CD4-positive, alpha-beta T cell treated with Interleukin-21 for 1 hour (primary cell): ENCODE results near the gene TBL1XR1.

Experiments used
- DNase-seq: peaks from one replicate; pipeline ENCODE4 v3.0.0-alpha.2; 2020

TBL1XR1 gene

DNA sequence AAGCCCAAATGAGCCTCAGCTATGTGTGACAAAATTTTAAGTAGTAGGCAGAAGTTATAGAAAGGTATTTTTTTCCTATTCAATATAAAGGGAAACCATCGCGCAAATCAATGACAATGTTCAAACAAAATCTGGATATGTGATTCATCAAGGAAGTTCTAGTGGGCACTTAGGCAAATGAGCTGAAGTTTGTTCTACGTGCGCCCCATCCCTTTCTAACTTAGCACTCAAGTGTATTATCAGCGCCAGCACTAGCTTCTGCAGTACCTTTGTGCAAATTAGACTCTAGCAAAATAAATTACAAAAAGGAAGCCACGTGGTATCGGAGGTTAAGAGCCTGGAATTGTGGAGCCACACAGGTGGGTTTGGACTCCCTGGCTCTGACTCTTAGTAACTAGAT is 91.1 kb downstream of the TBL1XR1 start:
- no peak for DNase-seq

DNA sequence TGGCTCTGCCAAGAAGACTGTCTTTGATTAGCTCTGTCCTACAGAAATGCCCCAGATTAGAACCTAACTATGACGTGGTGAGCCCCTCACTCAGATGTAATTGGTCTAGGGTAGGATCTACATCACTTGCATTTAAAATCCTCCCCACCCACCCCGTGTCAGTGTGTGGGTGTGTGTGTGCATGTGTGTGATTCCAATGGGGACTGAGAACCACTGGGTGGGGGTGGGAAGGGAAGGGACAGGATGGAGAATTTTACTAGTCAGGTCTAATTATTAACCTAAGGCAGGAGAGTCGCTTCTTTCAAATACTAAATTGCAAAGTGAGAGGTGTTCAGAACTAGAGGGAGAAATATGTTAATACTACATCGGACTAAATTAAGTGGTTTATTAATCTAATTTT is 91.7 kb downstream of the TBL1XR1 start:
- DNase-seq, result no peak

DNA sequence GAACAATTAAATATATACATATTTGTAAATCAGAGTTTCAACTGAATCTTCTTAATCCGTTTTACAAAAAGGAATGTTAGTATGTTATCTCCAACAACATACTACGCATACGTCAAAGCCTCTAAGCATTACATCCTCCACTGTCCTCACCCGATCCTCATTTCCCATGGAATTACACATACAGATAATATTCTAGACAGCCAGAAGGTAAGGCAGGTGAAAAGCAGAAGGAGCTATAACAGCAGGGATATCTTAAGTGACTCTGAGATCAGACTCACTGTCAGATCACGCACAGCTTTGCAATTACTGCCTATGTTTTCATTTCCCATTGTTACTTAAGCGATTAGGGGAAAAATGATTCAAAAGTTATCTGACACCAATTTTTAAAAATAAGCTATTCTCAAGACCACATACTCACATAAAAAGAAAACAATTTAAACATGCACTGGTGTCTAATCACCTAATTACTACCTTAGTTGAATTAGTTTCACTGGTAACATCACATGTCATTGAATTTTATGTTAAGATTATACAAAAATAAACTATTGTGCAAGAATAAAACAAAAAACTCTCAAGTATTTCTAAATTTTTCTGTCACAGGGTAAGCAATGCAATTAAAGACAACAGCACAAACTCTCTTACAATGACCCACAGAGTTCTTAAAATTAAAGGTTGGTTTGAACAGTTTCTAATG is 92.8 kb downstream of the TBL1XR1 start:
- no peak for DNase-seq

- no peak for DNase-seq
These were observed 94.7 kb downstream of the TBL1XR1 start for GRCh38 chr3:177102553-177102952.

DNA sequence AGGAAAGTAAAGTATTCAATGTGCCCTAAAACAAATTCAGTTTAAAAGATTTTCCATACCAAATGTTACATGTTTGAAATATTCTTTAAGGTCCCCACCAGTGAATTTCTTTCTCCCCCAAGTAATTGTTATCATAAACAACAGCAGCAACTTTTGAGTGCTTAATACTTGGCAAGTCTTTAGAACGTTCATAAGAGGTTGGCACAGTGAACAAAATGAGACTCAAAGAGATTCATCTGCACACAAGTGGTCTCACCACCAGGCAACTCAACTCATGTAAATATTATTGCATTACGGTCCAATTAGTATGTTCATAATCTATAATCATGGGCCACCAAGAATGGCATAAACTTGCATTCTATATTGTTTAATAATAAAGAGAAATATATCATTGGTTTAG is 98.7 kb downstream of the TBL1XR1 start:
- DNase-seq, result no peak

DNA sequence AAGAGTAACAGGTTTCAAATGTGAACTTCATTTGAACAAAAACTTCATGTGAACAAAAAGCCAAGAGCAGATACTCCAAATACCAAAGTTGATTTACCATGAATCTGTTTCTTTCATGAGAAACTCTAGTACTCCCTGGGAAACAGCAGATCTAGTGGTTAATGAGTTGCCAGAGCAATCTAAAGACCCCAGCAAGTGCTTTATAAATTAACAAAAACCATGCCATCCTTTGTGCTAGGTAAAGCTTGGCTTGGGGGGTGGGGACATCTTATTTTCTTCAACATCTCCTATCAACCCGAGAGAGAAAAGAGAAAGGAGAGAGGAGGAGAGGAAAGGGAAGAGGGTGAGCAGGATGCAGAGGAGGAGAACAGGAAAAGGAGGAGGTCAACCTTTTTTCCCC is 100.7 kb downstream of the TBL1XR1 start:
- DNase-seq, result no peak

DNA sequence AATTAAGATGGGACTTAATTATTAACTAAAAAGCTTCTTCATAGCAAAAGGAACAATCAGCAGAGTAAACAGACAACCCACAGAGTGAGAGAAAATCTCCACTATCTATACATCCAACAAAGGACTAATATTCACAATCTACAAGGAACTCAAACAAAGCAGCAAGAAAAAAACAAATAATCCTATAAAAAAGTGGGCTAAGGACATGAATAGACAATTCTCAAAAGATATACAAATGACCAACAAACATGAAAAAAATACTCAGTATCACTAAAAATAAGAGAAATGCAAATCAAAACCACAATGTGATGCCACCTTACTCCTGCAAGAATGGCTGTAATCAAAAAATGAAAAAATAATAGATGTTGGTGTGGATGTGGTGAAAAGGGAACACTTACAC is 103.3 kb downstream of the TBL1XR1 start:
- no peak for DNase-seq

DNA sequence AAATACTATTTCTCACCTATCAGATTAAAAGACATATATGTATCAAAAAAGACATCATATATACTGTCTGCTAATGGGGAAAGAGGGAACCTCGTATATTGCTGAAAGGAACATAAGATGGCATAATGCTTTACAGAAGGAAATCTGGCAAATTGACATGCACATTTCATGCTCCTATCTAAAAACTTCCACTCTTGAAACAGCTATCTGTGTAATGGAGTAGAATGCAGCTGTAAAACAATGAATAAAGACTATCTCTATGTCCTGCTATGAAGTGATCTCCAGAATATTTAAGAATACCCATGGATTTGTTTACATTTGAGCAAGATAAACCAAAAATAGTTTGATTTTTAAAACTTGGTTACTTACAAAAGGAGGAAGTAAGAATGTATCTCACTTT is 107.4 kb downstream of the TBL1XR1 start:
- no peak for DNase-seq

DNA sequence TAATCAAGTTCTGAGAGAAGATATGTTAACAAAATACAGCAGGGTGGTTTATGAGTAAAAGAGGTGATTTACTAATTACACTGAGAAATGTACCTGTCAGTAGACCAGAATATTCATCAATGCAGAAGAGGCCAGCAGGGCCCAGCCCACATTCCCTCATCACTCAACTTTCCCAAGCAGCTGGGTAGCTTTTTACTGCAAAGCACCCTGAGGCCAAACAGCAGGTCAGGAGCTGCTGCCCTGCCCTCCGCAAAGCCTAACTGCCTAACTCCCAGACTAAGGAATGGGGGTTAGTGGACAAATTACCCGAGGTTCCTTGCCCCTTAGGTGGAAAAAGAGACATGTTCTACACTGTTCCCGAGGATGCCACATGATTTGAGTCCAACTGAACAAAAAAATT is 108.2 kb downstream of the TBL1XR1 start:
- DNase-seq, result no peak

DNA sequence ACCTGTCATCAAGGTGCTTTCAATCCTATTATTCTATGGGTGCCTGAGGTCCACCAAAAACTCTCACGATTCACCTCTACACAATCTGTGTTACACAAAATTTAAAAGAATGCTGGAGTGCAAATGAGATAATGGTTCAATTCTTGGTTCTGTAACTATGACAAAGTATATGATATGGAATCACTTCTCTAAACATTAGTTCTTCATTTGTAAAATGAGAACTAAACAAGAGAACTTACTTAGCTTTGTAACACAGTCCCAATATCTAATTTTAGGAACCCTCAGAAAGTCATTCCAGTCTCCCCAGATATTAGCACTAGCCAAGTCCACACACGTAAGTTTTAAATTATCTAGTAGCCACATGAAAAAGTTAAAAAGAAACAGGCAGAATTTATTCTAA is 111.5 kb downstream of the TBL1XR1 start:
- DNase-seq, result no peak

DNA sequence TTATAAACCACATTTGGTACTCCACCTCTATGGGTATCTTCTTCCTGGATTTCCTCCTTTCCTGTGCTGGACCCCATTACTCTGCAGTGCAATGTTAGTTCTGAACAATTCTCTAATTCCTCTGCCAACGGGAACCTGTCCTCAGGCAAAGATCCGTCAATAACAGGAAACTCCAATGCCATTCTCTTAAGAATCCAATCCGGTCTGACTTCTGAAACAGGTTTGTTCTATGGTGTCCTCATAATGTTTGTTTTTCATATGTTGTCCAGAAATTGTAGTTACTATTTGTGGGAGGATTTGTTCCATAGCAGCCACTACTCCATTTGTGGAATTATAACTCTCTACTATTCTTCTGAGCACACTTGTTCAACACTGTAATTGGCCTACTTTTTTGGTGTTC is 112.7 kb downstream of the TBL1XR1 start:
- no peak for DNase-seq

DNA sequence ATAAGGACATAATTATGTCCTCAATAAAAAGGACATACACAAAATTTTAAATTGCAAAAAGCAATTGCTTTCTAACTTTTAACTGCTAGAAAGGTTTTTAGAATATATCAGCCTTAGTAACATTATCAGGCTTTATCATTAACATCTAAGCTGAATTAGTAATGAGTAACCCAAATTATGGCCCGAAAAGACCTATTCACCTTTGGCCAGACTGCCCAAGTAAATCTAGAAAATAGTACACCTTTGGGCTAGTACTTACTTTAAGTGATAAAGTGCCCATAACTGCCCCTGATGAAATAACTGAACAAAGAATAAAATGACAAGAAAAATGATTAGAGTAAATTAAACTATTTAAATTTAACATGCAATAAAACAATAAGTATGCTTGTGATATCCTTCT is 117.2 kb downstream of the TBL1XR1 start:
- no peak for DNase-seq

- DNase-seq, result no peak
These were observed 117.6 kb downstream of the TBL1XR1 start for GRCh38 chr3:177079684-177080083.

DNA sequence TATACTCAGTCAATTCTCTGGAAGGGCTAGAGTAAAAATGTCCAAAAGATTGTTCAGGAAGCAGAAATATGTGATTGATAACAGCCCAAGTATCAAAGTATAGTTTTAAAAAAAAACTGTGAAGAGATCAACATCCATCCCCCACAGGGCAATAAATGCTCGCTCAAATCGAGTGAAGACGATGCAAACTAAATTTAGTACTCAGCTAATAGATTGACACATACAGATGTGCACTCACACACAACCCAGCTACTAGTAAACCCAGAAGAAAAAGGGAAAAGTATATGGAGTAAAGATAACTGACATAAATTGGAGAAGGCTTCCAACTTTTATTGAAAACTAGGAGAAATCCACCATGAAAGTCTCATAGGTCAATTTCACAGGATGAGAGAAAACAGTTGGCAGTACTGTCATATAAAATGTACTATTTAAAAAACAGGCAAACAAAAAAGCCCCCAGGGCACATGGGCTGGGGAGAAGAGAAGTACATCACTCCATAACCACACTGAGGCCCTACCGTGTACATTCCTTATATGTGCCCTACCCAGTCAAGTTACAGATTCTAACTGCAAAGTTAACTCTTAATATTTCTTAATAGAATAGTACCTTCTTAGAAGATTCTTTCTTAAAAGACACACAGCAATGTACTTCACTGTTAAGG is 125.7 kb downstream of the TBL1XR1 start:
- no peak for DNase-seq

DNA sequence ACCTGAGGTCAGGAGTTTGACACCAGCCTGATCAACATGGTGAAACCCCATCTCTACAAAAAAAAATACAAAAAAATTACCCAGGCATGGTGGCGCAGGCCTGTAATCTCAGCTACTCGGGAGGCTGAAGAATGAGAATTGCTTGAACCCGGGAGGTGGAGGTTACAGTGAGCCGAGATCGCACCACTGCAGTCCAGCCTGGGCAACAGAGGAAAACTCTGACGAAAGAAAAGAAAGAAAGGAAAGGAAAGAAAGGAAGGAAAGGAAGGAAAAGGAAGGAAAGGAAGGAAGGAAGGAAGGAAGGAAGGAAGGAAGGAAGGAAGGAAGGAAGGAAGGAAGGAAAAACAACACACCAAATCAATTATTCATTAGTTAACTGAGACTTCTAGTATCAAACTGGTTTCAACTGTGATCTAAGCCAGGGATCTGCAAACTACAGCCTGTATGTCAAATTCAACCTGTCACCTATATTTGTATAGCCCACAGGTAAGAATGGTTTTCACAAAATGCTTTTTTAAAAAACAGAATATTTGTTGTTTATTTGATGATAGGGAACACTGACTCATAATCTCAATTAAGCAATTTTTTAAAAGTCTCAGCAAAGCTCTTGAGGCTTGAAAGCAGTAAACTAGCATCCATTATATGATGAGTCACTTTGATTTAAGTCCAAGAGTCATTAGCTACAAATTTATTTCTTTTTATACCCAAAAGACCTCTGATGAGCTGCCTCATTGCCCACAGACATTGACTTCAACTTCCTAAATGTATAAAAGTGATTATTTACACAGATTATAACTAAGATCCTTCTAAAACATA is 127.6 kb downstream of the TBL1XR1 start:
- DNase-seq, result no peak

DNA sequence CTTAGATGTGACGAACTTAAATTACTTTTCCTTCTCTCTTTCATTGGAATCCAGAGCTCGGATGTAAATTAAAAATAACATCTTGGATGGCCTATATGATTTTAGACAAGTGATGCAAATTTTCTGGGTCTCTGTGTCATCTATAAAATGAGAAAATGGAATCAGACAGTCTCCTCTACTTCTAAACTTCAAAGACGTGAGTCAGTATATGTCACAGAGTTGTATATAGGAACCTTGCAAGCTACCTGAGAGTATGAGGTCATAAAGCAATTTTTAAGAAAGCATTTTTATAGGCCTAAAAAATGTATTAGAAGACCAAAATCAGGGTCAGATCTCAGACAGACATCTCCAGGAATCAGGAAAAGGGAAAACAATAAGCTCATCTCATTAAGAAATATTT is 128.3 kb downstream of the TBL1XR1 start:
- no peak for DNase-seq

- DNase-seq, result no peak
These were observed 131.2 kb downstream of the TBL1XR1 start for GRCh38 chr3:177066068-177066467.

DNA sequence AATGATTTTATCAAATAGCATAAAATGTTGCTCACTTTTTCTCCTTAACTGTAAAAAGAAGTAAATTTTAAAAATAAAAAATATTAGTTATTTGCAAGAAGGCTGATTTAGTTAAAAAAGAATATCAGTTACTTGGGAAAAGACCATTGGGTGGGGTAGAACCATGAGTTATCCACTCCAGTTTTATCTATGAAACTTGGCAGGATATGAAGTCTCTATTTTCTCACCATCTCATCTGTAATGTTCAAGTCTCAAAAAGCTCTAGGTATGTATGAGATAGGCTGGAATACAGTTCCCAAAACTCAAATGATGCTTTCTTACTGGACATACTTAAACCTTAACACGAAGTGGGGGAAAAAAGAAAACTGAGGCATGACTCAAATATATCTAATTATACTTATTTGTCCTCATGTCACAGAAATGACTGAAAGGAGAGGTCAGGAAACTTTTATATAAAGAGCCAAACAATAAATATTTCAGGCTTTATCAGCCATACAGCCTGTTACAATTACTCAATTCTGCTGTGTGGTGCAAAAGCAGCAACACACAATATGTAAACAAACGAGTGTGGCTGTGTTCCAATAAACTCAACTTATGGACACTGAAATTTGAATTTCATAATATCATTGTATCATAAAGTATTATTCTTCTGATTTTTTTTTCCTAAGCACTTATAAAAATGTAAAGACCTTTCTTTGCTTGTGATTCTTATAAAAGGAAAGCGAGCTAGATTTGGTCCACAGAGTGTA is 131.8 kb downstream of the TBL1XR1 start:
- no peak for DNase-seq

DNA sequence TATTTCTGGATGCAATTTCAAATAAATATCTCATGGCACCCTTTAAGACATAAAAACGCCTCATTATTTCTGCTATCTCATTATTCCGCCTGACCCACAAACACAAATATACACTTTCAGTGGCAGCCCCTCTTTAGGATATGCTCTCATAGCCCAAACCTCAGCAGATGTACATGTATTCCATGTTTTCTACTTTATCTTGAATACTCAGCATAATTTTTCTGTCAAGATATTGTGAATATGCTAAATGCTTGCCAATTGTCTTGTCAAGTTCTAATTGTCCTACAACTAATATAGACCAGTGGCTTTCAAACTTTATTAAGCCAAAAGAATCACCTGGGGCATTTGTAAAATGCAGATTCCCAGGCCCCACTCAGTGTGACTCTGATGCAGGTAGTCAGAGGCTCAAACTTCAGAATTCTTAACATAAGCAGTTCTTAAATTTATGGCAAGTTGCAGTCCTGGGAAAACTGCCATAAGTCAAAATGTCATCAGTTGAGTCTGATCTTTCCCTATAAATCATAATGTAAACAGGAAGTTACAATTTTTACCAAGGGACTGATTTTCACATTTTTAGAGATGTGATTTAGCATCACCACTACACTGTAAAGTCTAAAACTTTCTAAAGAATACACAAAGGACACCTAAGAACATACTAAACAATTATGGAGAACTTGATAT is 135.1 kb downstream of the TBL1XR1 start:
- DNase-seq, result no peak

GRCh38 chr3:177061369-177061768 is 135.9 kb downstream of the TBL1XR1 start:
- DNase-seq, result no peak

DNA sequence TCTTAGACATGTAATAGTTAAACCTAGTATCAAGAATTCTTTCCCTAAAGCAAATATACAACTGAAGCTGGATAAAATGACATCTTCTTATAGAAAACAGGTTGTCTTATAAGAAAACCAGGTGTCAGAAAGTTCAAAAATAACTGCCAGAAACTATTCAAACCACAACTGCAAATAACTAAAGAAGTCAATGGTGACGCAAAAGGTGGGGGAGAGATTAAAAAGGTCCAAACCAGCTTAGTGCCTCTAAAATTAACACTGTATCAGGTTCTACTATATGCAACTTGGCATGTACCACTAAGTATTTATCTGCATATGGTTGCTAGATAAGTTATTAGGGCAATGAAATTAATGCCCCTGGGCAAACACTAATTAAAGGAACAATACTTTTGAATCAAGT is 136.8 kb downstream of the TBL1XR1 start:
- DNase-seq, result no peak

DNA sequence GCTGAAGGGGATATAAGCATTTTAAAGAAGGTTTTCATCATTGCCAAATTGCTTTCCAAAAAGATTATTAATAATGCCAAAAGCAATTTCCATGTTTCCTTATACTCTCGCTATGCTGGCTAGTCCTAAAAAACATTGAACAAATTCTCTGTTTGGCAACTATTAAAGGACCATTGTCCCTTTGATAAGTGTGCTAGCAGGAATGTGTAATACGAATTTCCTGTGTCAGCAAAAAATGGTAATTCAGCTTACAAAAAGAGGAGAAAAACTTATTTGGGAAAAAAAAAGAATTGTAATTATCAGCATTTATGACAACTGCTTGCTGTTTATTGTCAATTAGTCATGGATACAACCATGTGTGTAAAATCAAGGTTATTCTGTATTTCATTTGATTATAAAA is 138.6 kb downstream of the TBL1XR1 start:
- no peak for DNase-seq

- DNase-seq, result peak; percentile 43
These were observed 139.5 kb downstream of the TBL1XR1 start for GRCh38 chr3:177057768-177058167.
